A673 (cell line): Measurements from ENCODE around the gene FAM168A.

Source experiments
- CTCF ChIP-seq: fragments of 300-800, 200-600 bp; sonication (generic); conservative IDR thresholded peaks from 2 replicates; pipeline ENCODE4 v1.5.1; 2017; ENCODE audit warnings: low read depth, mild to moderate bottlenecking, antibody characterized with exemption, low read length, moderate library complexity, mixed read lengths
- EZH2 ChIP-seq: fragments of 200-600 bp; sonication (generic); IDR thresholded peaks from 2 replicates; pipeline ENCODE4 v1.6.1; 2017; ENCODE audit warnings: borderline replicate concordance, low read depth, mild to moderate bottlenecking, mixed read lengths, antibody characterized with exemption, low read length; ENCODE audit not compliant: poor library complexity, severe bottlenecking

GRCh38 chr11:73431396-73431795 is 166.5 kb downstream of the FAM168A start:
- no peak for TF ChIP-seq CTCF
- TF ChIP-seq EZH2 = no peak
